MM.1S (cell line): ENCODE results near the gene CYP2D6.

ENCODE experiments used
- CTCF ChIP-seq: fragments of 300-600 bp; sonication (generic); IDR thresholded peaks from 2 replicates; pipeline ENCODE4 v1.5.1; 2016; ENCODE audit warnings: antibody characterized with exemption, low read length, mixed read lengths
- EZH2 ChIP-seq: fragments of 300-600 bp; sonication (generic); optimal IDR thresholded peaks from 2 replicates; pipeline ENCODE3; 2017; ENCODE audit warnings: low read depth, mild to moderate bottlenecking, antibody characterized with exemption, low read length, mixed read lengths

- no peak for TF ChIP-seq CTCF
- TF ChIP-seq EZH2: no peak
These were observed 20.3 kb upstream of the CYP2D6 start for GRCh38 chr22:42150727-42151590.
